Smooth muscle cell (in vitro differentiated cells): ENCODE results near the gene FOXE1. TPM values are rescaled to one million over a fixed set of nuclear protein-coding genes. Genes with fewer than 3 reads are reported as not detected.

Experiments
- DNase-seq: peaks from one replicate; lab custom pipeline; 2025; ENCODE audit not compliant: unreplicated experiment; lab: John Stamatoyannopoulos, UW
- H2AFZ ChIP-seq: fragments of 200-600 bp; sonication (generic); 2 replicates; pipeline ENCODE4 v1.6.0; 2016; ENCODE audit warnings: antibody characterized with exemption, low read depth, mild to moderate bottlenecking
- H3F3A ChIP-seq: fragments of 200-600 bp; sonication (generic); 2 replicates; pipeline ENCODE4 v1.6.0; 2017; ENCODE audit warnings: antibody characterized with exemption, low read depth
- H3K27ac ChIP-seq: fragments of 200-600 bp; sonication (generic); 2 replicates; pipeline ENCODE4 v1.5.1; 2016; ENCODE audit warnings: low read depth, mild to moderate bottlenecking
- H3K27me3 ChIP-seq: fragments of 200-600 bp; sonication (generic); 2 replicates; pipeline ENCODE4 v1.6.1; 2016; ENCODE audit warnings: low read depth, mild to moderate bottlenecking
- H3K36me3 ChIP-seq: fragments of 200-600 bp; sonication (generic); 2 replicates; pipeline ENCODE4 v1.5.1; 2016; ENCODE audit warnings: low read depth
- H3K4me1 ChIP-seq: fragments of 200-600 bp; sonication (generic); 2 replicates; pipeline ENCODE4 v1.5.1; 2016; ENCODE audit warnings: low read depth
- H3K4me2 ChIP-seq: fragments of 200-600 bp; sonication (generic); 2 replicates; pipeline ENCODE4 v1.6.0; 2016; ENCODE audit warnings: mild to moderate bottlenecking
- H3K4me3 ChIP-seq: fragments of 200-600 bp; sonication (generic); 2 replicates; pipeline ENCODE4 v1.5.1; 2016; ENCODE audit warnings: mild to moderate bottlenecking
- H3K79me2 ChIP-seq: fragments of 200-600 bp; sonication (generic); 2 replicates; pipeline ENCODE4 v1.6.0; 2016; ENCODE audit warnings: low read depth, mild to moderate bottlenecking
- H3K9ac ChIP-seq: fragments of 200-600 bp; sonication (generic); 2 replicates; pipeline ENCODE4 v1.6.0; 2016; ENCODE audit warnings: low read depth
- H3K9me3 ChIP-seq: fragments of 200-600 bp; sonication (generic); replicated peaks from 2 replicates; pipeline ENCODE4 v1.5.1; 2016; ENCODE audit warnings: low read depth
- H4K20me1 ChIP-seq: fragments of 200-600 bp; sonication (generic); 2 replicates; pipeline ENCODE4 v1.6.0; 2016; ENCODE audit warnings: low read depth
- WGBS: methylation state at CpG from one replicate; pipeline ENCODE4 v1.1.7; 2016; ENCODE audit warnings: low lambda C conversion rate; 5-methylcytosine and 5-hydroxymethylcytosine counted together
- polyA plus RNA-seq: library from polyadenylated mRNA; unstranded; fragments of >200 nt; fragmentation: Nextera tagmentation; extraction: Ambion mirVana; gene quantifications from 2 replicates; pipeline ENCODE4 v1.2.1, GENCODE V29; 2016
- total RNA-seq: library from RNA; depleted of rRNA; stranded (reverse); fragments of >200 nt; gene quantifications from 2 replicates; pipeline ENCODE4 v1.2.3, GENCODE V29; 2014
- TF ChIP-seq, protein P1 (sequence below): fragments of 200-600 bp; sonication (generic); IDR thresholded peaks from 2 replicates; pipeline ENCODE4 v1.5.1; 2017; ENCODE audit warnings: borderline replicate concordance, mild to moderate bottlenecking, antibody characterized with exemption; ENCODE audit not compliant: insufficient read depth, poor library complexity, severe bottlenecking

Gene FOXE1
- total and polyA plus RNA-seq, 2 experiments from 2014 or later: not detected

DNA sequence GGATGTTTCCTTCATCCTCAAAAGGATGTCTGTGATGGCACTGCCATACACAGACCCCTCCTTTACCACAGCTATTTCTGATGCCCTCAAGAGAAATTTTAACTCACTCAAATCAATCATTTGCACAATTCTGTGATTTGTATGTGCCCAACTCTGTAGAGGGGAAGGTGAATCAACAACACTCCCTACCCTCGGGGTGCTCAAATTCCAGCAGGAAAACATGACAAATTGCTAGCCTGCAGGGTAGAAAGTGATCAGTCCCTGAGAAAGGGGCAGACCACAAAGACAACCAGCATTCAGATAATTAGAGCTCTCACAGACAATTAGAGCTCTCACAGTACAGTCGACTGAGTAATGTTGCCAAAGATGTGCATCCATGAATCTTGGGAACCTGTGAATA is 45.3 kb upstream of the FOXE1 start:
- Histone ChIP-seq H3K4me3 (no peak overlapping the region), H3K9ac (no peak overlapping the region), H2AFZ (no peak overlapping the region), H3K27me3 (peaks cover 46% of the 10 kb centered on the region), H3K4me1 (peaks cover 12% of the 10 kb centered on the region), H3K36me3 (no peaks in the 10 kb centered on the region), H4K20me1 (no peaks in the 10 kb centered on the region), H3K79me2 (no peaks in the 10 kb centered on the region), H3K27ac (no peak overlapping the region), H3K9me3 (no peaks in the 10 kb centered on the region), H3K4me2 (no peak overlapping the region), H3F3A (peaks cover 5% of the 10 kb centered on the region)
- DNase-seq: no peak
- WGBS: 45% methylated on average over 2 of the region's 2 CpGs
- TF ChIP-seq, protein P1, sequence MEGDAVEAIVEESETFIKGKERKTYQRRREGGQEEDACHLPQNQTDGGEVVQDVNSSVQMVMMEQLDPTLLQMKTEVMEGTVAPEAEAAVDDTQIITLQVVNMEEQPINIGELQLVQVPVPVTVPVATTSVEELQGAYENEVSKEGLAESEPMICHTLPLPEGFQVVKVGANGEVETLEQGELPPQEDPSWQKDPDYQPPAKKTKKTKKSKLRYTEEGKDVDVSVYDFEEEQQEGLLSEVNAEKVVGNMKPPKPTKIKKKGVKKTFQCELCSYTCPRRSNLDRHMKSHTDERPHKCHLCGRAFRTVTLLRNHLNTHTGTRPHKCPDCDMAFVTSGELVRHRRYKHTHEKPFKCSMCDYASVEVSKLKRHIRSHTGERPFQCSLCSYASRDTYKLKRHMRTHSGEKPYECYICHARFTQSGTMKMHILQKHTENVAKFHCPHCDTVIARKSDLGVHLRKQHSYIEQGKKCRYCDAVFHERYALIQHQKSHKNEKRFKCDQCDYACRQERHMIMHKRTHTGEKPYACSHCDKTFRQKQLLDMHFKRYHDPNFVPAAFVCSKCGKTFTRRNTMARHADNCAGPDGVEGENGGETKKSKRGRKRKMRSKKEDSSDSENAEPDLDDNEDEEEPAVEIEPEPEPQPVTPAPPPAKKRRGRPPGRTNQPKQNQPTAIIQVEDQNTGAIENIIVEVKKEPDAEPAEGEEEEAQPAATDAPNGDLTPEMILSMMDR: no peak

DNA sequence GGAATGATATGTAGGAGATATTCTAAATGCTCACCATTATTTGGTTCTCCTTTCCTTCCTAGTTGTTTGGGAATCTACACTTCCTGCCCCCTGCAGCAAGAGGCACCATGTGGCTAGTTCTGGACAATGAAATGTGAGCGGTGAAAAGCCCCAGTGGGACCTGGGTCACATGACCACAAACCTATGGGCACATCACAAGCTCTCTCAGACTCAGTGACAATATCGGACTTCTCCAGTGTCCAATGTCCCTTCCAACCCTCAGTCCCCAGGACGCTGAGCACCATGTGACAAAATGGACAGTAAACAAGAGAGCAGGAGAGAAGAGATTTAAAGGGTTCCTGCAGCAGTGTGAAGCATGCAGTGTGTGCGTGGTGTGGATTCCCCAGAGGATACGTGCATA is 44.6 kb upstream of the FOXE1 start:
- H3K4me1 ChIP-seq: peaks cover 12% of the 10 kb centered on the region

DNA sequence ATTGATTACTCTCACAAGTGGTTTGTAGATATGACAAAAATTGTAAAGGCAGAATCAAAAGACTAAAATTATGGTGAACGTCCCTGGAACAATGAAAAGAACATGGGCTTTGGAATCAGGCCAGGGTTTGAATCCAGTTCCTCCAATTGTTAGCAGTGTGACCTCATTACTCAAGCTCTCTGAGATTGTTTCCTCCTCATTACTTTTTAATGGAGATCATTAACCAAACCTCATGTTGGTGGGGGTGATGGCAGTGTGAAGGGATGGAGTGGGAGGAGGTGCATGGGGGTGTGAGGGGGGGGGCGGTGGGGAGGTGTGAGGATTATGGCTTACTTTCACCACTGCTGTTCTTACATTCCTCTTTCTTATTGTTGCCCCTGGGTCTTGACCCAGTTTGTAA is 44.1 kb upstream of the FOXE1 start:
- H3K27me3 ChIP-seq: peaks cover 40% of the 10 kb centered on the region
- no peaks in the 10 kb centered on the region for H3K36me3 ChIP-seq
- H3K4me3 ChIP-seq: no peak overlapping the region
- TF ChIP-seq, protein P1: no peak
- 72% methylated on average over 2 of the region's 2 CpGs for WGBS
- DNase-seq: no peak
- H3K4me2 ChIP-seq: no peak overlapping the region
- H3K9me3 ChIP-seq: no peaks in the 10 kb centered on the region
- H3K27ac ChIP-seq: no peak overlapping the region
- no peaks in the 10 kb centered on the region for H3K79me2 ChIP-seq
- no peak overlapping the region for H2AFZ ChIP-seq
- peaks cover 12% of the 10 kb centered on the region for H3K4me1 ChIP-seq
- peaks cover 5% of the 10 kb centered on the region for H3F3A ChIP-seq
- no peak overlapping the region for H3K9ac ChIP-seq
- H4K20me1 ChIP-seq: no peaks in the 10 kb centered on the region

More for the DNA sequence above, 44.6 kb upstream of the FOXE1 start:
- no peaks in the 10 kb centered on the region for H3K9me3 ChIP-seq
- H2AFZ ChIP-seq: no peak overlapping the region
- peaks cover 5% of the 10 kb centered on the region for H3F3A ChIP-seq
- H3K79me2 ChIP-seq: no peaks in the 10 kb centered on the region
- H3K27ac ChIP-seq: no peak overlapping the region
- TF ChIP-seq, protein P1: no peak
- peaks cover 46% of the 10 kb centered on the region for H3K27me3 ChIP-seq
- 85% methylated on average over 5 of the region's 5 CpGs for WGBS
- no peaks in the 10 kb centered on the region for H4K20me1 ChIP-seq
- no peak overlapping the region for H3K4me3 ChIP-seq
- no peak overlapping the region for H3K9ac ChIP-seq
- no peaks in the 10 kb centered on the region for H3K36me3 ChIP-seq
- no peak for DNase-seq
- no peak overlapping the region for H3K4me2 ChIP-seq

DNA sequence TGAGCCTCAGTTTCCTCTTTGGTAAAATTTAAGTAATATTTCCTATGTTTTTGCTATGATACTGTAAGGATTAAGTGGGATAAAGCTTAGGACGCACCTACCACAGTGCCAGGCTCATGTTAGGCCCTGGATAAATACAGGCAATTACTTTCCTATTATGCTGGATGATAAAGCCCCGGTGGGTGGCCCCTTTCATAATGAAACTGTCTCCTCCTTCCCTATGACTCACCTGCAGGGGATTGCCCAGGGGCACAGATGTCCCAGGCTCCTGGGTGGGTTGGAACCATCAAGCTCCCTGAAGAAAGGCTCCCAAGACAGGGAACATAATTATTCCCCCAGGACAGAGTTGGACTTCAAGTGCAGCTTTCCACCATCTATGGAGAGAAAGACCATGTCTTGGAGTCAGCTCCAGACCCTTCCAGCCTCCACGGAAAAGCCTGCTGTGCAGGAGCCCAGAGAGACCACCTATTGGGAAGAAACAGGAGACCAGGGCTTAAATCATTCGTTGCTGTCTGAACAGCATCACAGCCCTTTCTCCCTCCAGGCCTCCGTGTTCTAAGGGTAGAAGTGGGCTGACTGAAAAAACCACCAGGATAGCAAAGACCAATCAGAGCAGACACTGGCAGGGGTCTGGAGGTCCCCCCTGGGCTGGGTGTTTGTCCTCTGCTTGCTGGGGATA is 43.2 kb upstream of the FOXE1 start:
- Histone ChIP-seq H3K27me3 (peaks cover 32% of the 10 kb centered on the region), H2AFZ (no peak overlapping the region), H3K4me3 (no peak overlapping the region), H4K20me1 (no peaks in the 10 kb centered on the region), H3K79me2 (no peaks in the 10 kb centered on the region), H3K9me3 (no peaks in the 10 kb centered on the region), H3K4me1 (peaks cover 12% of the 10 kb centered on the region), H3K36me3 (no peaks in the 10 kb centered on the region), H3F3A (peaks cover 5% of the 10 kb centered on the region), H3K4me2 (no peak overlapping the region), H3K9ac (no peak overlapping the region), H3K27ac (no peak overlapping the region)
- TF ChIP-seq, protein P1: no peak
- 51% methylated on average over 5 of the region's 5 CpGs for WGBS
- no peak for DNase-seq
